HEK293T (cell line): ENCODE measurements around the gene SLC35G6.

Experiments used
- CTCF ChIA-PET: fragments of 350-600 bp; formaldehyde crosslinking; extraction: SDS; loops from one replicate; lab custom pipeline; 2021; ENCODE audit warnings: antibody characterized with exemption, inconsistent platforms; lab: Yijun Ruan, JAX
- POLR2A ChIA-PET: fragments of 350-600 bp; formaldehyde crosslinking; extraction: SDS; loops from one replicate; lab custom pipeline; 2020; ENCODE audit warnings: antibody characterized with exemption, inconsistent platforms; lab: Yijun Ruan, JAX
- DNase-seq: peaks from one replicate; pipeline ENCODE4 v3.0.0; 2012; ENCODE audit warnings: mixed read lengths; ENCODE audit errors: extremely low spot score
- ARNT ChIP-seq: fragments of 450-650 bp; IDR thresholded peaks from 2 replicates; pipeline ENCODE4 v1.6.1; 2017; ENCODE audit warnings: mild to moderate bottlenecking
- BHLHE40 ChIP-seq: fragments of 450-650 bp; IDR thresholded peaks from 2 replicates; pipeline ENCODE4 v1.6.1; 2016; ENCODE audit warnings: mild to moderate bottlenecking, moderate library complexity, borderline replicate concordance
- CTBP1 ChIP-seq: fragments of 450-650 bp; IDR thresholded peaks from 2 replicates; pipeline ENCODE4 v1.6.1; 2016; ENCODE audit warnings: borderline replicate concordance
- ELF4 ChIP-seq: fragments of 450-650 bp; IDR thresholded peaks from 2 replicates; pipeline ENCODE4 v1.6.1; 2017; ENCODE audit warnings: antibody characterized with exemption
- FOXA1 ChIP-seq: fragments of 450-650 bp; IDR thresholded peaks from 2 replicates; pipeline ENCODE4 v1.6.1; 2016; ENCODE audit warnings: mild to moderate bottlenecking
- FOXK2 ChIP-seq: fragments of 450-650 bp; IDR thresholded peaks from 2 replicates; pipeline ENCODE4 v1.6.1; 2016; ENCODE audit warnings: mild to moderate bottlenecking
- FOXM1 ChIP-seq: fragments of 450-650 bp; IDR thresholded peaks from 2 replicates; pipeline ENCODE4 v1.6.1; 2017; ENCODE audit warnings: mild to moderate bottlenecking, borderline replicate concordance
- HDGF ChIP-seq: fragments of 450-650 bp; IDR thresholded peaks from 2 replicates; pipeline ENCODE4 v1.6.1; 2017; ENCODE audit warnings: antibody characterized with exemption, borderline replicate concordance
- L3MBTL2 ChIP-seq: fragments of 450-650 bp; conservative IDR thresholded peaks from 2 replicates; pipeline ENCODE4 v1.6.1; 2016; ENCODE audit warnings: mild to moderate bottlenecking
- LEF1 ChIP-seq: fragments of 450-650 bp; IDR thresholded peaks from 2 replicates; pipeline ENCODE4 v1.6.1; 2017; ENCODE audit warnings: mild to moderate bottlenecking, borderline replicate concordance
- NFRKB ChIP-seq: fragments of 450-650 bp; IDR thresholded peaks from 2 replicates; pipeline ENCODE4 v1.6.1; 2016; ENCODE audit warnings: mild to moderate bottlenecking, moderate library complexity
- PKNOX1 ChIP-seq: fragments of 450-650 bp; IDR thresholded peaks from 2 replicates; pipeline ENCODE4 v1.6.1; 2016
- SP1 ChIP-seq: fragments of 450-650 bp; IDR thresholded peaks from 2 replicates; pipeline ENCODE4 v1.6.1; 2017
- SUZ12 ChIP-seq: fragments of 450-650 bp; IDR thresholded peaks from 2 replicates; pipeline ENCODE4 v1.6.1; 2016; ENCODE audit warnings: mild to moderate bottlenecking
- TARDBP ChIP-seq: fragments of 450-650 bp; IDR thresholded peaks from 2 replicates; pipeline ENCODE4 v1.6.1; 2016
- ZNF384 ChIP-seq: fragments of 450-650 bp; IDR thresholded peaks from 2 replicates; pipeline ENCODE4 v1.6.1; 2016

Gene SLC35G6

DNA sequence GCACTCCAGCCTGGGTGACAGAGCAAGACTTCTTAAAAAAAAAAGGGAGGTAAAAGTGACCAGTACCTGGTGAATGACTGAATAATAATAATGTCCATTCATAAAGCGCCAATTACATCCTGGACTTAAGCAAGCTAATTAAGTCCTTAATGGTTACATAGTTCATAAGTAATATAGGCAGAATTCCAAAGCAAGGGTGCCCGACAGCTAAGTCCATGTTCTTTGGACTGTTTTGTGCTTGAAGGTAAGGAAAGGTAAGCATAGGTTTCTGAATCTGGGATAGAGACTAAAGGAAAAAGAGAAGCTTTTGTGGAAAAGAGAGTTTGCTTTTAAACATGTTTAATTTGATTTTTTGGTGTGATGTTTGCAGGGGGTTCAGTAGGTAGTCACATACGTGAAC is 12.7 kb downstream of the SLC35G6 start:
- TF ChIP-seq ZNF384 (no peak), FOXA1 (no peak), FOXK2 (no peak), SP1 (no peak), HDGF (no peak)
- POLR2A ChIA-PET, result no interaction called here

GRCh38 chr17:7495906-7496434 is 14.7 kb downstream of the SLC35G6 start:
- no peak for TF ChIP-seq SUZ12
- TF ChIP-seq L3MBTL2, result no peak
- TF ChIP-seq HDGF, result no peak
- TF ChIP-seq FOXM1, result no peak
- TF ChIP-seq CTBP1, result no peak
- no peak for TF ChIP-seq LEF1
- TF ChIP-seq FOXK2, result no peak
- TF ChIP-seq SP1, result no peak
- TF ChIP-seq TARDBP, result no peak
- no peak for TF ChIP-seq ELF4
- TF ChIP-seq ARNT, result no peak
- TF ChIP-seq FOXA1, result no peak
- no peak for TF ChIP-seq ZNF384
- TF ChIP-seq NFRKB, result no peak
- no peak for TF ChIP-seq PKNOX1
- DNase-seq, result no peak
- ChIA-PET POLR2A (no interaction called here), CTCF (no interaction called here)

More for the DNA sequence above, 12.7 kb downstream of the SLC35G6 start:
- DNase-seq, result no peak
- CTCF ChIA-PET, result interaction anchor here (0.8 kb wide), 1 partner anchor 29 kb away, joined by 5 read pairs; no protein-coding TSS in a partner anchor

- ChIA-PET CTCF (no interaction called here), POLR2A (interaction anchor here (0.7 kb wide), 1 partner anchor 13 kb away, joined by 3 read pairs; no protein-coding TSS in a partner anchor)
- no peak for DNase-seq
- no peak for TF ChIP-seq ARNT
- TF ChIP-seq CTBP1, result no peak
- no peak for TF ChIP-seq ZNF384
- no peak for TF ChIP-seq PKNOX1
- no peak for TF ChIP-seq NFRKB
- TF ChIP-seq SUZ12, result no peak
Measured at GRCh38 chr17:7496470-7497183, 15.4 kb downstream of the SLC35G6 start.

GRCh38 chr17:7497228-7497627 is 16.0 kb downstream of the SLC35G6 start:
- no peak for TF ChIP-seq CTBP1
- no peak for TF ChIP-seq L3MBTL2
- TF ChIP-seq SUZ12, result no peak
- no peak for TF ChIP-seq PKNOX1
- TF ChIP-seq ELF4, result no peak
- no peak for TF ChIP-seq BHLHE40
- TF ChIP-seq TARDBP, result no peak
- TF ChIP-seq FOXM1, result no peak
- no peak for TF ChIP-seq LEF1
- no peak for TF ChIP-seq NFRKB
- no peak for TF ChIP-seq HDGF
- DNase-seq, result no peak
- CTCF ChIA-PET, result no interaction called here
- POLR2A ChIA-PET, result interaction anchor here (0.7 kb wide), 1 partner anchor 13 kb away, joined by 3 read pairs; no protein-coding TSS in a partner anchor

DNA sequence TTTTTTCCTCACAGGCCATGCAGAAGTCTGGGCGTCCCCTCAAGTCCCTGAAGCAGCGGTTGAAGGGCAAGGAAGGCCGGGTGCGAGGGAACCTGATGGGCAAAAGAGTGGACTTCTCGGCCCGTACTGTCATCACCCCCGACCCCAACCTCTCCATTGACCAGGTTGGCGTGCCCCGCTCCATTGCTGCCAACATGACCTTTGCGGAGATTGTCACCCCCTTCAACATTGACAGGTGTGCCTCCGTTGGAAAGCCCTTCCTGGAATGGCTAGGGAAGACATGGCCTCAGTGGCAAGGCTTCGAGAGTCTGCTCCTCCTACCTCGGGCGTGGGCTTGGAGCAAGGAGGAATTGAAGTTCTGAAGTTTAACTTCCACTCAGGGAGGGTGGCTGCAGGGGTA is 16.4 kb downstream of the SLC35G6 start:
- ChIA-PET POLR2A (interaction anchor here (0.7 kb wide), 1 partner anchor 12 kb away, joined by 3 read pairs; no protein-coding TSS in a partner anchor), CTCF (no interaction called here)
- DNase-seq, result no peak
- TF ChIP-seq HDGF (no peak), FOXM1 (no peak)

GRCh38 chr17:7499161-7499560 is 17.9 kb downstream of the SLC35G6 start:
- ChIA-PET CTCF (no interaction called here), POLR2A (no interaction called here)
- TF ChIP-seq TARDBP, result no peak
- TF ChIP-seq ELF4, result no peak
- TF ChIP-seq FOXM1, result no peak
- no peak for TF ChIP-seq SP1
- no peak for TF ChIP-seq CTBP1
- TF ChIP-seq FOXK2, result no peak
- no peak for TF ChIP-seq LEF1
- TF ChIP-seq FOXA1, result no peak
- TF ChIP-seq HDGF, result no peak
- no peak for TF ChIP-seq SUZ12
- no peak for TF ChIP-seq L3MBTL2
- no peak for TF ChIP-seq PKNOX1
- TF ChIP-seq BHLHE40, result no peak
- TF ChIP-seq NFRKB, result no peak
- TF ChIP-seq ARNT, result no peak
- TF ChIP-seq ZNF384, result no peak
- no peak for DNase-seq
